Keratinocyte (primary cell): ENCODE measurements around the gene S1PR3.

Experiments used
- EZH2 ChIP-seq: IDR thresholded peaks from one replicate; pipeline ENCODE4 v1.6.1; 2012; ENCODE audit warnings: inconsistent platforms, mild to moderate bottlenecking, low read length, moderate library complexity
- TF ChIP-seq, protein P1 (sequence below), 3 experiments: IDR thresholded peaks in 1 of 3; conservative IDR thresholded peaks in 1 of 3; optimal IDR thresholded peaks in 1 of 3; 2 replicates in 2 of 3; 3 replicates in 1 of 3; pipeline versions ENCODE3 to v1.5.1; 2011; ENCODE audit warnings: low read length in 3 of 3, mild to moderate bottlenecking in 3 of 3, moderate library complexity in 2 of 3, control low read depth in 1 of 3, inconsistent platforms in 1 of 3; ENCODE audit not compliant: insufficient read depth in 2 of 3; ENCODE audit errors: extremely low read depth in 1 of 3

DNA sequence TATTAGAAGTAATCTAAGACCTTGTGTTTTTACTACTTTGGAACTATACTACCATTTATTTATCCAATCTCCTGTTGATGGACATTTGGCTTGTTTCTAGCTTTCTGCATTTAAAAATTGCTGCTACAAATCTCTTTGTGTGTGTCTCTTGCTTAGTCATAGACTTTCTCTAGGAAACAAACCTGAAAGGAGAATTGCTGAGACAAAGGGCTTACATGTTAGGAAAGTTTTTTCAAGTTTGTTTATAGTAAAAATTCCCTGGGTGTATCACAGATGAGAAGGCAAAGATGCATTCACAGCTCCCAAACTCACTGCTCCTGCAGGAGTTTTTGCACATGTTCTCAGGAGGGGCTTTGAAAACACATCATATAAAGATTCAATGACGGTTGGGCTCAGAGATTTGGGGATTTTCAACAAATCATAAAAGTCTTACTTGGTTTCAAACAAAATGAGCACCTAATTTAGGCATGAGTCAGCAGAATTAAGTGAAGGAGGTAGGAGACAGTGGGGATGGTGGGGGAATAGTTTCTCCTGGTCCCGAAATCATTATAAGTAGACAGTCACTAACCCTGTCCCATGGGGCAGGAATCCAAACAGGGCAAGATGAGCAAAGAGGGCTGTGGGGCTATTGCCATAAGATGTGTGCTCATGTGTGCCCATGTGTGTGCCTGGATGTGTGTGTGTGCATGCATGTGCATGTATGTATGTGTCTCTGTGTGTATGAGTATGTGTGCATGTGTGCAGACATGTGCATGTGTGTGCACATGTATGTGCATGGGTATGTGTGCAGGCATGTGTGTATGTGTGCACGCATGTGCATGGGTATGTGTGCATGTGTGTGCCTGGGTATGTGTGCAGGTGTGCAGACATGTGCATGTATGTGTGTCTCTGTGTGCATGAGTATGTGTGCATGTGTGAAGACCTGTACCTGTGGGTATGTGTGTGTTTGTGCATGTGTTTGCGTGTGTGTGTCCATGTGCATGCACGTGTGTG lies 43.4 kb upstream of the S1PR3 start:
- TF ChIP-seq, protein P1, sequence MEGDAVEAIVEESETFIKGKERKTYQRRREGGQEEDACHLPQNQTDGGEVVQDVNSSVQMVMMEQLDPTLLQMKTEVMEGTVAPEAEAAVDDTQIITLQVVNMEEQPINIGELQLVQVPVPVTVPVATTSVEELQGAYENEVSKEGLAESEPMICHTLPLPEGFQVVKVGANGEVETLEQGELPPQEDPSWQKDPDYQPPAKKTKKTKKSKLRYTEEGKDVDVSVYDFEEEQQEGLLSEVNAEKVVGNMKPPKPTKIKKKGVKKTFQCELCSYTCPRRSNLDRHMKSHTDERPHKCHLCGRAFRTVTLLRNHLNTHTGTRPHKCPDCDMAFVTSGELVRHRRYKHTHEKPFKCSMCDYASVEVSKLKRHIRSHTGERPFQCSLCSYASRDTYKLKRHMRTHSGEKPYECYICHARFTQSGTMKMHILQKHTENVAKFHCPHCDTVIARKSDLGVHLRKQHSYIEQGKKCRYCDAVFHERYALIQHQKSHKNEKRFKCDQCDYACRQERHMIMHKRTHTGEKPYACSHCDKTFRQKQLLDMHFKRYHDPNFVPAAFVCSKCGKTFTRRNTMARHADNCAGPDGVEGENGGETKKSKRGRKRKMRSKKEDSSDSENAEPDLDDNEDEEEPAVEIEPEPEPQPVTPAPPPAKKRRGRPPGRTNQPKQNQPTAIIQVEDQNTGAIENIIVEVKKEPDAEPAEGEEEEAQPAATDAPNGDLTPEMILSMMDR (optimal IDR thresholded peaks at IDR 0.05 in 1 of 3, IDR thresholded peaks at IDR 0.05 in 1 of 3, conservative IDR thresholded peaks at IDR 0.05 in 1 of 3; ENCODE audit: extremely low read depth in 1 of 3, insufficient read depth in 2 of 3, low read length in 3 of 3): no peak
- no peak for TF ChIP-seq EZH2
